Mucosa of descending colon (tissue), 3 donors: ENCODE results near the gene ADAMTSL1. TPM values are rescaled to one million over a fixed set of nuclear protein-coding genes. Genes with fewer than 3 reads are reported as not detected.

Source experiments
- ATAC-seq: fragments of 200-7000 bp; cut with Tn5 transposase; one replicate; pipeline ENCODE4 v1.9.1; 2020; ENCODE audit warnings: mild to moderate bottlenecking, moderate library complexity
- DNase-seq, 3 donors: peaks; one replicate each; pipeline ENCODE4 v3.0.0-alpha.2; 2020
- H3K36me3 ChIP-seq: fragments of 200-600 bp; one replicate; pipeline ENCODE4 v1.8.0; 2021; ENCODE audit warnings: low read depth, mild to moderate bottlenecking
- H3K4me1 ChIP-seq: fragments of 200-600 bp; one replicate; pipeline ENCODE4 v1.8.0; 2021; ENCODE audit warnings: low read depth, mild to moderate bottlenecking
- H3K4me3 ChIP-seq: fragments of 200-600 bp; one replicate; pipeline ENCODE4 v1.8.0; 2021; ENCODE audit warnings: mild to moderate bottlenecking
- H3K9me3 ChIP-seq: fragments of 200-600 bp; one replicate; pipeline ENCODE4 v1.8.0; 2021; ENCODE audit warnings: mild to moderate bottlenecking
- intact Hi-C, 2 donors: fragments of 100-400 bp; cut with DNase I in 1 of 2; cut with micrococcal nuclease in 1 of 2; formaldehyde crosslinking; loops; one replicate each; pipeline versions ENCODE4 v1.11.0 to v1.11.1; 2022; cut with DNase I, micrococcal nuclease
- total RNA-seq, 3 donors: library from RNA; stranded (reverse); fragmentation: NEBNext Ultra II Directional in 2 of 3; extraction: Animal tissue kit (Norgen Biotek cat#: 25700) in 2 of 3; gene quantifications; one replicate each; pipeline versions ENCODE4 v1.2.1 to v1.2.4, GENCODE V29; 2021 to 2023
- TF ChIP-seq, protein P1 (sequence below): fragments of 200-600 bp; IDR thresholded peaks from one replicate; pipeline ENCODE4 v1.8.0; 2022; ENCODE audit warnings: antibody characterized with exemption, mild to moderate bottlenecking
- donor health status: DM: no; HTN: no; CAD: no; lungs with moderate emphysema.
- donor health status: DM: no; HTN: no; CAD: no.
- donor health status: DM: no; HTN: yes; CAD: no.

The ADAMTSL1 gene
- total RNA-seq, 3 donors from 2014 or later: 10.1 to 32.1 (median 22.6) TPM

DNA sequence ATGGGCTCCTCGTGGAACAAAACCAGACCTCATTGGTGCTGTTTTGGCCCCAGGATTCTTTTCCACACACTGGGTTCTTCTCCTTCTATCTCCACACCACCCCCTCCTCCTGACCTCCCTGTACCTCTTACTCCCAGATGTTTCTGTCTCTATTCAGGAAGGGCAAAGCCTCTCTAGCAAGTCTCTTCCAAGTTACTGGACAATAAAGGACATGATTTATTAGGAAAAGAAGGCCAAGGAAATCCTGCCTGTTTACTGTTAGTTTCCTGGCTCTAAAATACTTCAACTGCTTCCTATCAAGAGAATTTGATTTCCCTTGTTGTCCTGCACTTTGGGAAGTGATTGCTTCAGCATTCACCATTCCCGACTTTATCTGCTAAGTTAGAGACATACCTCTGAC, 297.1 kb downstream of the ADAMTSL1 start:
- DNase-seq: no peak
- Histone ChIP-seq H3K4me3 (no peak overlapping the region), H3K4me1 (no peaks in the 10 kb centered on the region), H3K9me3 (no peaks in the 10 kb centered on the region), H3K36me3 (no peaks in the 10 kb centered on the region)
- intact Hi-C loops: no loop called here
- no peak for ATAC-seq
- TF ChIP-seq, protein P1, sequence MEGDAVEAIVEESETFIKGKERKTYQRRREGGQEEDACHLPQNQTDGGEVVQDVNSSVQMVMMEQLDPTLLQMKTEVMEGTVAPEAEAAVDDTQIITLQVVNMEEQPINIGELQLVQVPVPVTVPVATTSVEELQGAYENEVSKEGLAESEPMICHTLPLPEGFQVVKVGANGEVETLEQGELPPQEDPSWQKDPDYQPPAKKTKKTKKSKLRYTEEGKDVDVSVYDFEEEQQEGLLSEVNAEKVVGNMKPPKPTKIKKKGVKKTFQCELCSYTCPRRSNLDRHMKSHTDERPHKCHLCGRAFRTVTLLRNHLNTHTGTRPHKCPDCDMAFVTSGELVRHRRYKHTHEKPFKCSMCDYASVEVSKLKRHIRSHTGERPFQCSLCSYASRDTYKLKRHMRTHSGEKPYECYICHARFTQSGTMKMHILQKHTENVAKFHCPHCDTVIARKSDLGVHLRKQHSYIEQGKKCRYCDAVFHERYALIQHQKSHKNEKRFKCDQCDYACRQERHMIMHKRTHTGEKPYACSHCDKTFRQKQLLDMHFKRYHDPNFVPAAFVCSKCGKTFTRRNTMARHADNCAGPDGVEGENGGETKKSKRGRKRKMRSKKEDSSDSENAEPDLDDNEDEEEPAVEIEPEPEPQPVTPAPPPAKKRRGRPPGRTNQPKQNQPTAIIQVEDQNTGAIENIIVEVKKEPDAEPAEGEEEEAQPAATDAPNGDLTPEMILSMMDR: no peak

DNA sequence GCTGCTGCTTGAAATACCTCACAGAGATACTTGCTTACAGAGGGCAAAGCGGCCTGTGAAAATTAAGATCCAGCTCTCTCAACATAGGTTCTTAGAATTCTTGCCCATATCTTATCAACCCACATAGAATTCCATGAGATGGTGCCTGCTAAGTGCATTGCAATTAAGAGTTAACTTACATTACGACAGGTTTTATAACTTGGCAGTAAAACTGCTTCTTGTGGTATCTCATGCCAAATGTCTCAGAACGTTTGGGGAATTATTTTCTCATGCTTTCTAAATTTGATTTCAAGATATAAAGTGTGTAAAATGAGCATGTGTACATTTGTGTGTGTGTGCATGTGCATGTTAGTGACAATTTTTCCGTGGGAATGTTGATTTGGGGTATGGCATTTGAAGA, 297.8 kb downstream of the ADAMTSL1 start:
- DNase-seq (no peak), ATAC-seq (peak; percentile 50)
- H3K4me3 ChIP-seq: no peak overlapping the region
- intact Hi-C loops: no loop called here
- H3K4me1 ChIP-seq: no peaks in the 10 kb centered on the region
- no peaks in the 10 kb centered on the region for H3K9me3 ChIP-seq
- TF ChIP-seq, protein P1: no peak
- H3K36me3 ChIP-seq: no peaks in the 10 kb centered on the region

DNA sequence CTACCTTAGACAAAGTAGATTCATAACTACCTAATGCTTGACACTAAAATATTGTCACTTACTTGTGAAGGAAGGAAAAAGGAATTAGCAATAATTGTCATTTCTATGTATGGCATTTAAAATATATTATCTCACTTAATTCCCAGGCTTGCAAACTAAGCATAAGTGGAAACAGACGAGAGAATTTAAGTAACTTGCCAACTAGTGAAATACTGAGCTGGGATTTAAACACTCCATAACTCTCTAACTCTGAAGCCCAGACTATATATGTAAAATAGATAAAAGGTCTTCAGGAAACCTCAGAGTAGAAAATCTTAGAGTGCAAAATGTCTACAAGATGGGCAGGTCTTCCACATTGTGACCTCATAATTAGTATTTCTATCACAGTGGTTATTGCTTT, 301.3 kb downstream of the ADAMTSL1 start:
- ATAC-seq (no peak), DNase-seq (no peak)
- no peaks in the 10 kb centered on the region for H3K36me3 ChIP-seq
- no peak overlapping the region for H3K4me3 ChIP-seq
- TF ChIP-seq, protein P1: no peak
- intact Hi-C loops: no loop called here
- H3K4me1 ChIP-seq: no peaks in the 10 kb centered on the region
- H3K9me3 ChIP-seq: no peaks in the 10 kb centered on the region

DNA sequence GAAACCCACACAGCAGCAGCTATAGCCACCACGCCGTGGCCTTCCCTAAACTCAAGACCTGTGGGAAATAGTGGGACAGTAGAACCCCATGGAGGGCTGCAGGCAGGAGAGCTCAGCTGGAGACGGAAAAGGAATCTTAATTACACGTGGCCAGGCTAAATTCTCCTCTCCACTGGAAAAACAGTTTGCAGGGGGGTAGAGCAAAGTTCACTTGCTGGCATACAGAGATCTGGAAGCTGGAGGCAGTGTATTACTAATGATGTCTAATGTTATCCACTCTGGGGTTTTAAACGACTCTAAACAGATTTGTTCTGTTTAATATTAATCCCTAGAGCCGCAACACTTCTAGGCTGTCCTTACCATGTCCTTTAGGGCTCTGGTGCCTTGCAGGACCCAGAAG, 302.0 kb downstream of the ADAMTSL1 start:
- Histone ChIP-seq H3K4me3 (no peak overlapping the region), H3K9me3 (no peaks in the 10 kb centered on the region), H3K36me3 (no peaks in the 10 kb centered on the region), H3K4me1 (no peaks in the 10 kb centered on the region)
- intact Hi-C loops: no loop called here
- DNase-seq: no peak
- no peak for ATAC-seq
- TF ChIP-seq, protein P1: no peak

DNA sequence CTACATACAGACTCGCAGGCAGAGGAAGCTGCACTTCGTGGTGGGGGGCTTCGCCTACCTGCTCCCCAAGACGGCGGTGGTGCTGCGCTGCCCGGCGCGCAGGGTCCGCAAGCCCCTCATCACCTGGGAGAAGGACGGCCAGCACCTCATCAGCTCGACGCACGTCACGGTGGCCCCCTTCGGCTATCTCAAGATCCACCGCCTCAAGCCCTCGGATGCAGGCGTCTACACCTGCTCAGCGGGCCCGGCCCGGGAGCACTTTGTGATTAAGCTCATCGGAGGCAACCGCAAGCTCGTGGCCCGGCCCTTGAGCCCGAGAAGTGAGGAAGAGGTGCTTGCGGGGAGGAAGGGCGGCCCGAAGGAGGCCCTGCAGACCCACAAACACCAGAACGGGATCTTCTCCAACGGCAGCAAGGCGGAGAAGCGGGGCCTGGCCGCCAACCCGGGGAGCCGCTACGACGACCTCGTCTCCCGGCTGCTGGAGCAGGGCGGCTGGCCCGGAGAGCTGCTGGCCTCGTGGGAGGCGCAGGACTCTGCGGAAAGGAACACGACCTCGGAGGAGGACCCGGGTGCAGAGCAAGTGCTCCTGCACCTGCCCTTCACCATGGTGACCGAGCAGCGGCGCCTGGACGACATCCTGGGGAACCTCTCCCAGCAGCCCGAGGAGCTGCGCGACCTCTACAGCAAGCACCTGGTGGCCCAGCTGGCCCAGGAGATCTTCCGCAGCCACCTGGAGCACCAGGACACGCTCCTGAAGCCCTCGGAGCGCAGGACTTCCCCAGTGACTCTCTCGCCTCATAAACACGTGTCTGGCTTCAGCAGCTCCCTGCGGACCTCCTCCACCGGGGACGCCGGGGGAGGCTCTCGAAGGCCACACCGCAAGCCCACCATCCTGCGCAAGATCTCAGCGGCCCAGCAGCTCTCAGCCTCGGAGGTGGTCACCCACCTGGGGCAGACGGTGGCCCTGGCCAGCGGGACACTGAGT, 303.2 kb downstream of the ADAMTSL1 start:
- H3K4me3 ChIP-seq: no peak overlapping the region
- no peaks in the 10 kb centered on the region for H3K4me1 ChIP-seq
- intact Hi-C loops: no loop called here
- ATAC-seq (no peak), DNase-seq (peak in 1 of 3 donors; percentile 50)
- TF ChIP-seq, protein P1: no peak
- H3K36me3 ChIP-seq: no peaks in the 10 kb centered on the region
- no peaks in the 10 kb centered on the region for H3K9me3 ChIP-seq
